Psoas muscle (tissue), 8 donors: ENCODE measurements around the gene OR7C1. TPM values are rescaled to one million over a fixed set of nuclear protein-coding genes. Genes with fewer than 3 reads are reported as not detected.
"Not testable (repeated sequence)": the region's sequence is repeated elsewhere in the genome, so short reads cannot be mapped to it uniquely, and the experiment has no call there.

Source experiments
- ATAC-seq, 4 donors: fragments of 200-7000 bp; cut with Tn5 transposase; one replicate each; pipeline ENCODE4 v1.9.1; 2020; ENCODE audit warnings: moderate library complexity in 3 of 4, mild to moderate bottlenecking in 2 of 4
- DNase-seq, 2 donors: peaks; one replicate each; pipeline ENCODE4 v3.0.0-alpha.2; 2020
- H3K27ac ChIP-seq: fragments of 200-600 bp; one replicate; pipeline ENCODE4 v1.8.0; 2022
- H3K27me3 ChIP-seq, 3 donors: fragments of 200-600 bp in 1 of 3; one replicate each; pipeline versions ENCODE4 v1.6.1 to v1.8.0; 2013 to 2022; ENCODE audit warnings: low read length in 2 of 3, mild to moderate bottlenecking in 2 of 3, moderate library complexity in 1 of 3; ENCODE audit not compliant: insufficient read depth in 3 of 3
- H3K36me3 ChIP-seq, 2 donors: fragments of 200-600 bp in 1 of 2; one replicate each; pipeline versions ENCODE4 v1.6.1 to v1.8.0; 2013 to 2022; ENCODE audit warnings: low read depth in 1 of 2, mild to moderate bottlenecking in 1 of 2, moderate library complexity in 1 of 2; ENCODE audit not compliant: insufficient read depth in 1 of 2
- H3K4me1 ChIP-seq: fragments of 200-600 bp; one replicate; pipeline ENCODE4 v1.8.0; 2022
- H3K4me3 ChIP-seq: fragments of 200-600 bp; one replicate; pipeline ENCODE4 v1.8.0; 2022; ENCODE audit warnings: mild to moderate bottlenecking
- H3K9me3 ChIP-seq: fragments of 200-600 bp; one replicate; pipeline ENCODE4 v1.8.0; 2022
- WGBS, 3 donors: extraction: QIAGEN DNeasy Blood & Tissue Kit; methylation state at CpG; one replicate each; pipeline versions ENCODE4 v1.1.6 to v1.1.7; 2013; 5-methylcytosine and 5-hydroxymethylcytosine counted together
- intact Hi-C, 2 donors: fragments of 100-400 bp; cut with DNase I; formaldehyde crosslinking; loops; one replicate each; pipeline versions ENCODE4 v1.11.0 to v1.14.2; 2022
- polyA plus RNA-seq, 3 donors: library from polyadenylated mRNA; stranded (reverse); fragments of 200-250 nt; gene quantifications; one replicate each; pipeline ENCODE4 v1.2.3, GENCODE V29; 2013
- total RNA-seq, 4 donors: library from RNA; stranded (reverse); fragmentation: NEBNext Ultra II Directional in 2 of 4; extraction: Animal tissue kit (Norgen Biotek cat#: 25700) in 2 of 4; gene quantifications; one replicate each; pipeline versions ENCODE4 v1.2.1 to v1.2.4, GENCODE V29; 2021 to 2023
- TF ChIP-seq, protein P1 (sequence below): fragments of 200-600 bp; IDR thresholded peaks from one replicate; pipeline ENCODE4 v1.8.0; 2022; ENCODE audit warnings: antibody characterized with exemption
- donor health status: healthy with polysubstance abuse.
- donor health status: DM: no; HTN: no; CAD: no; lungs with moderate emphysema.
- donor health status: Bipolar disorder and iron deficiency.
- donor health status: healthy.
- donor health status: DM: yes; HTN: yes; CAD: no.
- donor health status: DM: no; HTN: no; CAD: no.
- donor health status: DM: no; HTN: no; CAD: no.
- donor health status: DM: yes; HTN: yes; CAD: no.

The OR7C1 gene
- total and polyA plus RNA-seq, 7 donors = under 0.01 to 0.04 (median 0.02) TPM; not detected in 4

DNA sequence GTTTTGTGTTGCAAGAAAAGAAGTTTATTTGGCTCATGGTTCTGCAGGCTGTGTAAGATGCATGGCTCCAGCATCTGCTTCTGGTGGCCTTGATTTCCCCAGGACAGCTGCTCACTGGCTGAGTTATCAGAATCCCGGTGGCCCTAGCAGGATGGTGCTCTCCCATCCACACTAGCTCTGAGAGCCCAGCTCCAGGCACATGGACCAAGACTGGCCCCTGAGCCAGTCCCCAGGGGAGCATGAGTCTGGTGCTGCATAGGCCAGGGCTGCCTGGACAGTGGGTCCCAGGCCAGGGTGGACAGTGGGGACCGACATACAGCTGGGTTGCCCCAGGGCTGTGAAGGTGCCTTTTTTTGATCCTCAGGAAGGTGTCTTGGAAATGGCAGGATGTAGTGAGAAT, 67.0 kb downstream of the OR7C1 start:
- Histone ChIP-seq H3K4me1 (no peaks in the 10 kb centered on the region), H3K36me3 (no peaks in the 10 kb centered on the region), H3K27me3 (no peaks in the 10 kb centered on the region), H3K9me3 (no peaks in the 10 kb centered on the region), H3K27ac (no peak overlapping the region), H3K4me3 (no peak overlapping the region)
- 82 to 89% (median 88%) methylated on average over 2 of the region's 2 CpGs for WGBS, 3 donors
- intact Hi-C loops = no loop called here
- TF ChIP-seq, protein P1, sequence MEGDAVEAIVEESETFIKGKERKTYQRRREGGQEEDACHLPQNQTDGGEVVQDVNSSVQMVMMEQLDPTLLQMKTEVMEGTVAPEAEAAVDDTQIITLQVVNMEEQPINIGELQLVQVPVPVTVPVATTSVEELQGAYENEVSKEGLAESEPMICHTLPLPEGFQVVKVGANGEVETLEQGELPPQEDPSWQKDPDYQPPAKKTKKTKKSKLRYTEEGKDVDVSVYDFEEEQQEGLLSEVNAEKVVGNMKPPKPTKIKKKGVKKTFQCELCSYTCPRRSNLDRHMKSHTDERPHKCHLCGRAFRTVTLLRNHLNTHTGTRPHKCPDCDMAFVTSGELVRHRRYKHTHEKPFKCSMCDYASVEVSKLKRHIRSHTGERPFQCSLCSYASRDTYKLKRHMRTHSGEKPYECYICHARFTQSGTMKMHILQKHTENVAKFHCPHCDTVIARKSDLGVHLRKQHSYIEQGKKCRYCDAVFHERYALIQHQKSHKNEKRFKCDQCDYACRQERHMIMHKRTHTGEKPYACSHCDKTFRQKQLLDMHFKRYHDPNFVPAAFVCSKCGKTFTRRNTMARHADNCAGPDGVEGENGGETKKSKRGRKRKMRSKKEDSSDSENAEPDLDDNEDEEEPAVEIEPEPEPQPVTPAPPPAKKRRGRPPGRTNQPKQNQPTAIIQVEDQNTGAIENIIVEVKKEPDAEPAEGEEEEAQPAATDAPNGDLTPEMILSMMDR = no peak
- DNase-seq (no peak), ATAC-seq (no peak)

DNA sequence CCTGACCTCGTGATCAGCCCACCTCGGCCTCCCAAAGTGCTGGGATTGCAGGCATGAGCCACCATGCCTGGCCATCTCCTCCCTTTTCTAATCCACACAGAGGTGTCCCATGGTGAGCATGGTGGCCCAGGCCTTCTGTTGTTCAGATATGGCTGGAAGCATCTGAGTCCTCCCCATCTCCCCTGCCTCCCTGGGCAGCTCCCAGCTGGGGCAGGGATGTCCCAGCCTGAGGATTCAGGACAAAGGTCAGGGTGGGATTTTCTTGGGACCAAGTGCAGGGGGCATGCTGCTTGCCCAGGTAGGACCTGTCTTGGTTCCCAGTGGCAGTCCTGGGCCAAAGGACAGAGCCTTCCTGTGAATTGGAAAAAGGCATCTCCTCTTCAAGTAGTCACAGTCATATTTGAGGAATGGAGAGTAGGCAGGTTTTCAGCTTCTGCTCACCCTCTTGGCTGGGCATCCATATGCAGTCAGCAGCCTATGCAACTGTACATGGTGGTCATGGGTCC, 67.5 kb downstream of the OR7C1 start:
- H3K4me1 ChIP-seq = no peaks in the 10 kb centered on the region
- H3K27ac ChIP-seq = no peak overlapping the region
- no peaks in the 10 kb centered on the region for H3K36me3 ChIP-seq
- H3K9me3 ChIP-seq = no peaks in the 10 kb centered on the region
- 83 to 89% (median 85%) methylated on average over 2 of the region's 2 CpGs for WGBS, 3 donors
- TF ChIP-seq, protein P1 = no peak
- intact Hi-C loops = no loop called here
- no peaks in the 10 kb centered on the region for H3K27me3 ChIP-seq
- ATAC-seq (no peak), DNase-seq (no peak)
- H3K4me3 ChIP-seq = no peak overlapping the region

DNA sequence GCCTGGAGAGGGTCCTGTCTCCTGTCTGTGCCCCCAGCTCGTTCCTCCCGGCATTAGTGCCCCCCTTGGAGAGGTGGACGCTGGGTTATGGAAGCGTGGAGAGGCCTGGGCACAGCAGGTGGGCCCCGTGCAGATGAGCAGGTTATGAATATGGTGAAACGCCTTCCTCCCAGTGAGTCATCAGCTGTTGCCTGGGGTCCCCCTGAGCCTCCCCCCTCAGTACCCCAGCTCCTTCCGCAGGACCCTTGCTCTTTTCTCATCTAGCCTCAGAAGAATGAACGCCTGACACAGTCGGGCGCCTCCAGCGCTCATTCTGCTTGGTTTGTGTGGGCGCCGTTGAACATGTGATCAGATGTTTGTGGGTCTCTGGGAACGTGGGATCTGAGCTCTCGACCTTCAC, 69.1 kb downstream of the OR7C1 start:
- intact Hi-C loops, H3K27ac ChIP-seq, H3K36me3 ChIP-seq, H3K4me1 ChIP-seq, H3K9me3 ChIP-seq, H3K4me3 ChIP-seq, DNase-seq, ATAC-seq, H3K27me3 ChIP-seq: not testable (repeated sequence)
- WGBS, 3 donors = 80 to 85% (median 80%) methylated on average over 14 to 15 of the region's 15 CpGs

DNA sequence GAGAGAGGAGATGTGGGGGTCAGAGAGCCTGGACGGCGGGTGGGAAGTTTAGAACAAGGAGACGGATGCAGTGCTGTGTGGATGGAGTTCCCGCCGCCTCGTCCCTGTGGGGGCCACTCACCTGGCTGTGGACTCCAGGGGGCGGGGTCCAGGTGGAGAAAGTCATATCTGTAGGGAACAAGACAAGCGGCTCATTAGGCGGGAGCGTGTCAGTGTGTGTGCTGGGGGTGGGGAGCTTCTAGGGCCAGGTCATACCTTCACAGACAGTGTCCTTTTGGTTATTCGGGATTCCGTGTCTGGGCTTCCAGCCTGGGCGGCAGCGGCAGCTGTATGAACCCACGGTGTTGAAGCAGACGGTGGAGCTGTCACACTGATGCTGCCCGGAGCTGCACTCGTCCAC, 69.6 kb downstream of the OR7C1 start:
- intact Hi-C loops = not testable (repeated sequence)
- 85 to 92% (median 88%) methylated on average over 6 to 8 of the region's 18 CpGs for WGBS, 3 donors

DNA sequence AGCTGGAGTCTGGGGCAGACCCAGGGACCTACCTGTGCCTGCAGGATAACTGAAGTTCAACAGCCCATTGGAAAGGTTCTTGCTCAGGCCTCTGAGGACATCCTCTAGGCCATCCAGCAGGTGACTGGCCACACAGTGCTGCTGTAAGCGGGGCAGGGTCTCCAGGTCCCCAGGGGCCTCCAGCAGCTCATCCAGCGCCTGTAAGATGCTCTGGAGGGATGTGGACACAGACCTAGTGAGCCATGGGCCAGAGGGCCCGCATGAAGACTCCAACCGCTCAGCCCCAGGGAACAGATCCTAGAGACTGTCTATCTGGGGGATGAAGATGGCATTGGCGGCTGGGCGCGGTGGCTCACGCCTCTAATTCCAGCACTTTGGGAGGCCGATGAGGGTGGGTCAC, 70.6 kb downstream of the OR7C1 start:
- TF ChIP-seq, protein P1 = no peak
- intact Hi-C loops = no loop called here
- Histone ChIP-seq H3K27me3 (peaks cover 0 to 2% (median 0%) of the 10 kb centered on the region in 3 donors), H3K9me3 (peaks cover 4% of the 10 kb centered on the region), H3K4me3 (no peak overlapping the region), H3K27ac (no peak overlapping the region), H3K36me3 (no peaks in the 10 kb centered on the region), H3K4me1 (no peaks in the 10 kb centered on the region)
- WGBS, 3 donors = 80 to 90% (median 87%) methylated on average over 9 of the region's 9 CpGs
- DNase-seq (no peak), ATAC-seq (no peak)

More for the DNA sequence above, 69.6 kb downstream of the OR7C1 start:
- ATAC-seq, H3K27me3 ChIP-seq, H3K27ac ChIP-seq, H3K4me3 ChIP-seq, H3K9me3 ChIP-seq, DNase-seq, H3K4me1 ChIP-seq, H3K36me3 ChIP-seq: not testable (repeated sequence)

DNA sequence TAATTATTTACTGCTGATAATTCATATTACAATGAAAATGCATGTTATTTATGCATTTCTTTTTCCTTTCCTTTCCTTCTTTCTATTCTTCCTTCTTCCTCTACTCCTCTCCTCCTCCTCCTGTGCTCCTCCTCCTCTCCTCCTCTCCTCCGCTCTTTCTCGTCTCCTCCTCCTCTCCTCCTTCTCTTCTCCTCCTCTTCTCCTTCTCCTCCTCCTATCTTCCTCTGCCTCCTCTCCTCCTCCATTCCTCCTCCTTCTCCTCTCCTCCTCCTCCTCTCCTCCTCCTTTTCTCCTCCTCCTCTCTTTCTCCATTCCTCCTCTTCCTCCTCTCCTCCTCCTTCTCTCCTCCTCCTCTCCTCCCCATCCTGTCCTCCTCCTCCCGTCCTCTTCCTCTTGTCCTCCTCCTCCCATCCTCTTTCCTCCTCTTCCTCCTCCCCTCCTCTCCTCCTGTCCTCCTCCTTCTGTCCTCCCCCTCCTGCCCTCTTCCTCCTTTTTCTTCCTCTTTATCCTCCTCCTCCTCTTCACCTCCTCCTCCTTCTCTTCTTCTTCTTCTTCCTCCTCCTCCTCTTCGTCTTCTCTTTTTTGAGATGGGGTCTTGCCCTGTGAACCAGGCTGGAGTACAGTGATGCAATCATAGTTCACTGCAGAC, 71.4 kb downstream of the OR7C1 start:
- Histone ChIP-seq H3K9me3 (peaks cover 4% of the 10 kb centered on the region), H3K27ac (no peak overlapping the region), H3K27me3 (peaks cover 0 to 2% (median 0%) of the 10 kb centered on the region in 3 donors), H3K4me3 (no peak overlapping the region), H3K36me3 (no peaks in the 10 kb centered on the region), H3K4me1 (no peaks in the 10 kb centered on the region)
- intact Hi-C loops = no loop called here
- DNase-seq (no peak), ATAC-seq (no peak)
- WGBS, 3 donors = 59 to 73% (median 66%) methylated on average over 4 of the region's 4 CpGs
- TF ChIP-seq, protein P1 = no peak
